Measurements from ENCODE around the gene SPATA31E1.

DNA sequence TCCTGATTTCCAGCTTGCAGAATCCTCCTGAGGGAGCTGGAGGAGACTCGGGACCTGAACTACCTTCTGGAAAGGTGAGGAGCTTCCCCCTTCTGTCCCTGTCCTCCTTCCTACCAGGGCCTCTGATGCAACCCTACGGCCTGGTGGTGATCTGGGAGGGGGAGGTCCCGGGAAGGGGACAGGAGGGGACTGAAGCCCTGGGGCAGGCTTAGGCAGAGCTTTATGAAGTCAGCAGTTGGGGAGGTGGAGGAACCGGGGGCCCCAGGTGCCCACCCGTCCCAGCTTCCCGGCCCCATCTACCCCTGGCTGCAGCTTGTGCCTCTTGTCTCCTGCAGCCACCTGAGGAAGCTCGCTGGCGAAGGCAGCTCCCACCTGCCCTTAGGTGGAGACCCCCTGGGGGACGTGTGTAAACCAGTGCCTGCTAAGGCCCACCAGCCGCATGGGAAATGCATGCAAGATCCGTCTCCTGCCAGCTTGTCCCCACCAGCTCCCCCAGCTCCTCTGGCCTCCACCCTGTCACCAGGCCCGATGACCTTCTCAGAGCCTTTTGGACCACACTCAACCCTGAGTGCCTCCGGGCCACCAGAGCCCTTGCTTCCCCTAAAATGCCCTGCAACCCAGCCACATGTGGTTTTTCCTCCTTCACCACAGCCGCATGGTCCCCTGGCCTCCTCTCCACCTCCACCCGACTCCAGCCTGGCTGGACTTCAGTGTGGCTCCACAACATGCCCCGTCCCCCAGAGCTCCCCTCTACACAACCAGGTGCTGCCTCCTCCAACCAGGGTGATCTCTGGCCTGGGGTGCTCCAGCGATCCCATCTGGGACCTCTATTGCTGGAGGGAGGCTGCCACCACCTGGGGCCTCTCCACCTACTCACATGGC, 2.1 kb downstream of the SPATA31E1 start:
- TF ChIP-seq POLR2A (IDR thresholded peaks at IDR 0.05; ENCODE audit: low read length), result no peak
- TF ChIP-seq GATA1 (IDR thresholded peaks at IDR 0.05; ENCODE audit: low read depth, low read length), result no peak

All from erythroblast (primary cell).